BE2C (cell line): ENCODE results near the gene TMEM178B.

Source experiments
- DNase-seq: peaks from one replicate; pipeline ENCODE4 v3.0.0-alpha.2; 2020
- H3K27me3 ChIP-seq: fragments of 250-450 bp; sonication (Bioruptor Pico); 2 replicates; pipeline ENCODE4 v1.5.1; 2020; ENCODE audit warnings: mild to moderate bottlenecking
- H3K36me3 ChIP-seq: fragments of 250-450 bp; sonication (Bioruptor Pico); 2 replicates; pipeline ENCODE4 v1.5.1; 2020; ENCODE audit warnings: mild to moderate bottlenecking
- H3K4me1 ChIP-seq: fragments of 250-450 bp; sonication (Bioruptor Pico); 2 replicates; pipeline ENCODE4 v1.5.1; 2020
- H3K4me3 ChIP-seq: 2 replicates; pipeline ENCODE4 v1.5.1; 2011; ENCODE audit warnings: low read depth, low read length
- H3K9me3 ChIP-seq: fragments of 250-450 bp; sonication (Bioruptor Pico); 2 replicates; pipeline ENCODE4 v1.5.1; 2020
- CTCF ChIP-seq: IDR thresholded peaks from 2 replicates; pipeline ENCODE4 v1.5.1; 2012; ENCODE audit warnings: mild to moderate bottlenecking, low read depth, low read length

The TMEM178B gene

GRCh38 chr7:141522657-141523342 lies 448.9 kb downstream of the TMEM178B start:
- Histone ChIP-seq H3K27me3 (no peaks in the 10 kb centered on the region), H3K36me3 (no peaks in the 10 kb centered on the region), H3K9me3 (no peaks in the 10 kb centered on the region), H3K4me3 (no peak overlapping the region), H3K4me1 (peaks cover 7% of the 10 kb centered on the region)
- no peak for TF ChIP-seq CTCF
- no peak for DNase-seq

GRCh38 chr7:141525973-141526514 lies 452.2 kb downstream of the TMEM178B start:
- H3K27me3 ChIP-seq: no peaks in the 10 kb centered on the region
- H3K4me3 ChIP-seq: no peak overlapping the region
- no peak for DNase-seq
- H3K9me3 ChIP-seq: no peaks in the 10 kb centered on the region
- H3K36me3 ChIP-seq: no peaks in the 10 kb centered on the region
- H3K4me1 ChIP-seq: peaks cover 7% of the 10 kb centered on the region
- no peak for TF ChIP-seq CTCF

GRCh38 chr7:141527076-141527475 lies 453.2 kb downstream of the TMEM178B start:
- Histone ChIP-seq H3K4me1 (peaks cover 7% of the 10 kb centered on the region), H3K4me3 (no peak overlapping the region), H3K36me3 (no peaks in the 10 kb centered on the region), H3K9me3 (no peaks in the 10 kb centered on the region), H3K27me3 (no peaks in the 10 kb centered on the region)
- TF ChIP-seq CTCF: no peak
- no peak for DNase-seq

- TF ChIP-seq CTCF: no peak
- no peaks in the 10 kb centered on the region for H3K36me3 ChIP-seq
- DNase-seq: no peak
- H3K4me1 ChIP-seq: peaks cover 7% of the 10 kb centered on the region
- no peak overlapping the region for H3K4me3 ChIP-seq
- H3K9me3 ChIP-seq: no peaks in the 10 kb centered on the region
- no peaks in the 10 kb centered on the region for H3K27me3 ChIP-seq
Observed at GRCh38 chr7:141528399-141528798, 454.5 kb downstream of the TMEM178B start.
